ENCODE data around the gene SPRR4.
"Not testable (repeated sequence)": the region's sequence is repeated elsewhere in the genome, so short reads cannot be mapped to it uniquely, and the experiment has no call there.

Gene SPRR4

DNA sequence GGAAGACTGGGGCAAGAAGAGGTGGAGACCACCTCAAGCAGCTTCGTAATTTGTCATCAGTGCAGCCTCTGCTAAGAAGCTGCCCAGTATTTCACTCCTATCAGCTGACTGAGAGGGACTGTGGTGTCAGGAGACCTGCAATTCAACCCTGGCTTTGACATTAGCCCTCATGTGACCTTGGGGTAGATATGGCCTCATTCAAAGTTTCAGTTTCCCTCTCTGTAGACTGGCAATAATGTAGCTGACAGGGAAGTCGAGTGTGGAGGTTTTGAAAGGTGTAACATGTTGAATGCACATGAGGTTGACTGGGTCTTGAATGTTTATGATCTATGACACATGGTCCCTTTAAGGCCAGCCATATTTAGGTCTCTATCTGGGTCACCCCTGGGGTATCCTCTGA, 2.2 kb upstream of the SPRR4 start:
- no peak for DNase-seq

GRCh38 chr1:152969036-152969435, 1.4 kb upstream of the SPRR4 start:
- DNase-seq: no peak

GRCh38 chr1:152972196-152972886, 1.9 kb downstream of the SPRR4 start:
- no peak for DNase-seq

- no peak for DNase-seq
Measured at GRCh38 chr1:152976688-152977087, 6.2 kb downstream of the SPRR4 start.

DNA sequence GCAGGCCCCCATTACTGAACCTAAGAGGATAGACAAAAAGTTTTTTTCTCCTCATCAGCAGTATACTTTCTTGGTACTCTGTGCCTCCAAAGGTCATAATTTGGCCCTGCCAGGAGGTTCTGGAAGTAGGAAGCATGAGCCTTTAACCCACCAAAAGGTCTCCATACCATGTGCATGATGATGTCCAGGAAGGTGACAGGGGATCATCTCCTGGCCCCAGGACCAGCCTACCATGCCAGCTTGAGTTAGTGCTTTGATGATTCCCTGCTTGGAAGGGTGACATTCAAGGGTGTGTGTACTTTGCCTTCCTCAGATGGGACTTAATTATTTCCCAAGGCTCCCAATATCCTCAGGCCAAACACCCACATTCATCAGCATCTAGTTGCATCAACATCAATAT, 7.2 kb downstream of the SPRR4 start:
- no peak for DNase-seq

DNA sequence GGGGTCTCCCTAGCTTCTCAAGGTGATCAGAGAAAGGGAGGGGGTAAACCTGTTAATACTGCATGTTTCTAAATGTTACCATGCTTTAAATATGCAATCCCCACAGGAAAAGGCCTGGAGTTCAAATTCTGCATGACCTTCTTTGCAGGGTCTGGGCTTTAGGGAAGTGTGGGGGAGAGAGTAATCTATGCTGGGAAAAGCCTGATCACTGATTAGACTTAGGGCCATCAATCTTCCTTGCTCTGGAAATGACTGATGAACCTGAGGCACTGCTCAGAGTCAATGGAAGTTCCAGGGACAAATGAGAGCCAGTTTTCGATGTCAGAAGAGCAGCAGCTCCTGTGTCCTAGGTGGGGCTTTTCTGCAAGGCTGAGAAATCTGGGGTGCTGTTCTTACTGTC, 10.2 kb downstream of the SPRR4 start:
- no peak for DNase-seq

- DNase-seq: no peak
Measured at GRCh38 chr1:152981146-152981871, 10.9 kb downstream of the SPRR4 start.

GRCh38 chr1:152982076-152982475, 11.6 kb downstream of the SPRR4 start:
- no peak for DNase-seq

DNA sequence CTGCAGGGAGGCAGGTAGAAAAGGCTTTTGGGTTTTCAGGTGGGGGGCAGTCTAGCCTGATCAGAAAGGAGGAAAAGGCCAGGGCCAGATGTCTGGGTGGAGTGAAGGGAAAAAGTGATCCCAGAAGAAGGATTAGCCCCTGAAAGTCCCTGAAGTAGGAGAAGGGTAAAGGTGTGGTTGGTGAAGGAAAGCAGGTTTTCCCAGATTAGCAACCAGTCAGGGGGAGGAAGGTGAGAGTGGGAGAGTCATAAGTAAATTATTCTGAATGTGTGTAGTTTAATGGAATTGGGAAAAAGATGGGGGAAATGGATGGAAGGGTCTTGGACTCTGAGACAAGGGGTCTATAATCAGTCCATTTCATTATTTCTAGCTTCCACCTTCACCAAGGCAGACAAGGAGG, 12.8 kb downstream of the SPRR4 start:
- no peak for DNase-seq

GRCh38 chr1:152983743-152984142, 13.3 kb downstream of the SPRR4 start, which contains the start of gene SPRR1A:
Gene SPRR1A (plus strand): TSS chr1:152984081. CDS start chr1:152985231, 1,150 bp downstream.
- DNase-seq: no peak

DNA sequence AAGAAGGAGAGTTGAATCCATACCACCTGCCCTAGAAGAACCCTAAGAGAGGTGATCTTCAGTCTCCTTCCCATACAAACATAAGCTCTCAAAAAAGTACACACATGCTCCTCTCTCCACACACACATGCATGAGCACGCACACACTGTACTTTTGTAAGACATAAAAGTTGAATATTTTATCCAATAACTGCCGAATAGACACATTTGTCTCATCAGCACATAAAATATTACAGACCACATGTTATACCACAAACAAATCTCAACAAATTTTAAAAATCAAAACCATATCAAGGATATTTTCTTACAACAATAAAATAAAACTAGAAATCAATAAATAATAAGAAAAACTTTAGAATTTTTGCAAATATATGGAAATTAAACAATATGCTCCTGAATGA, 16.1 kb downstream of the SPRR4 start:
- no peak for DNase-seq

- DNase-seq: no peak
Measured at GRCh38 chr1:152993186-152993585, 22.7 kb downstream of the SPRR4 start.

- no peak for DNase-seq
Measured at GRCh38 chr1:152995842-152996241, 25.4 kb downstream of the SPRR4 start.

- DNase-seq: no peak
Measured at GRCh38 chr1:152996633-152997400, 26.4 kb downstream of the SPRR4 start.

GRCh38 chr1:152997901-152998300, 27.5 kb downstream of the SPRR4 start:
- DNase-seq: no peak

GRCh38 chr1:152998476-152998875, 28.0 kb downstream of the SPRR4 start:
- DNase-seq: no peak

DNA sequence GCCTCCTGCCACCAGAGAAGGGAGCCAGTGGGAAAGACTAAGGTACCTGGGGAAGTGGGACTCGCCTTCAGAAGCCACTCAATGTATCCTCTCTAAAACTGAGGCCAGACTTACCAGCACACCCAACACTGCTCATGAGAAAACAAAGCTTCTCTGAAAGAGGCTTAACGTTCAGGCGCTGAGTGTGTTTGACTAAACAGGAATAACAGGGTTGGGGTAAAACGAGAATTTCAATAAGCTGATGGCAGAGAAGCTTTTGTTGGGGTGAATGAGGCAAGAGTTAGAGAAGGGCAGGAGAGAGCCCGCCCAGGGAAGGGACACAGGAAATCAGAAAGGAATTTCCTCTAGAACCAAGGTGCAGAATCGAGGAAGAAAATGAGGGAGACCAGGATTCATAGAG, 29.4 kb downstream of the SPRR4 start:
- no peak for DNase-seq

DNA sequence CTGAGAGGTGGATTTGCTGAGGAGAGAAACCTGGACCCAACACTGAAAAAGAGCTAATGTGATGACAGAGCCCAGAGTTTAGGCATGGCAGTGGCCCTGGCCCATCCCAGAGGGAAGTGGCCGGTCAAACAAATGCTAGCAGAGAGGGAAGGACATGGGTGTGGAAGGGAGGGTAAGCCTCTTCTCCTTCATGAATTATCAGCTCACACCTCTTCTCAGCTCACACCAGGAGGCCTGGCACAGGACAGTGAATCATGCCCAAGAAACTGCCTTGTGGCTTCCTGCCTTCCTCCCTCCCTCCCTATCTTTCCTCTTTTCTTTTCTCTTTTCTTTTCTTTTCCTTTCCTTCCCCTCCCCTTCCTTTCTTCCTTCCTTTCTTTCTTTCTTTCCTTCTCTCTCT, 29.8 kb downstream of the SPRR4 start:
- DNase-seq: no peak

DNA sequence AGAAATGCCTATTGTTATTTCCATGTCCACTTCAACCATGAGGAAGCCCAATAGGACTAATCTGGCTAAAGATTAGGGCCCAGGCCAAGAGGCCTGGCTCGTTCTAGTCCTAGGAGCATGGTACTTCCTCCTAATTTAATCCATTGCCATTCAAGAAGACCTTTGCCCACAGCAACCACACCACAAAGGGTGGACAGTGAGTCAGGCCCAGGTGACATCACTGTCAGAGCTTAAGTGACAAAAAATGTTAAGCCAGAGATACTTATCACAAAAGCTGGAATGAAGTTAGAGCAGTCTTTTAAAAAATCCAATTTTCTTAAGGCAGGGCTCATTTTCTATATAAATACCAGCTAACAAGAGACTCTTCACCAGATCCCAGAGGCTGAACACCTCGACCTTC, 30.9 kb downstream of the SPRR4 start, which contains the start of gene SPRR3:
SPRR3 (plus strand) TSS at position 368 of the 400 bp plus-strand sequence. CDS start 1,272 bp downstream, outside the sequence.
- no peak for DNase-seq

DNA sequence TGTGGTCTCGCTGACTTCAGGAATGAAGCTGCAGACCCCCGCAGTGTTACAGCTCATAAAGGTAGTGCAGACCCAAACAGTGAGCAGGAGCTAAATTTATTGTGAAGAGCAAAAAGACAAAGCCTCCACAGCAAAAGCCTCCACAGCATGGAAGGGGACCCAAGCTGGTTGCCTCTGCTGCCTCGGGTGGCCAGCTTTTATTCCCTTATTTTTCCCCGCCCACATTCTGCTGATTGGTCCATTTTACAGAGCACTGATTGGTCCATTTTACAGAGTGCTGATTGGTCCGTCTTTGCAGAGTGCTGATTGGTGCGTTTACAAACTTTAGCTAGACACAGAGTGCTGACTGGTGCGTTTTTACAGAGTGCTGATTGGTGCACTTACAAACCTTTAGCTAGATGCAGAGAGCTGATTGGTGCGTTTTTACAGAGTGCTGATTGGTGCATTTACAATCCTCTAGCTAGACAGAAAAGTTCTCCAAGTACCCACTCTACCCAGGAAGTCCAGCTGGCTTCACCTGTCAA, 40.8 kb downstream of the SPRR4 start:
- not testable (repeated sequence) for DNase-seq

DNA sequence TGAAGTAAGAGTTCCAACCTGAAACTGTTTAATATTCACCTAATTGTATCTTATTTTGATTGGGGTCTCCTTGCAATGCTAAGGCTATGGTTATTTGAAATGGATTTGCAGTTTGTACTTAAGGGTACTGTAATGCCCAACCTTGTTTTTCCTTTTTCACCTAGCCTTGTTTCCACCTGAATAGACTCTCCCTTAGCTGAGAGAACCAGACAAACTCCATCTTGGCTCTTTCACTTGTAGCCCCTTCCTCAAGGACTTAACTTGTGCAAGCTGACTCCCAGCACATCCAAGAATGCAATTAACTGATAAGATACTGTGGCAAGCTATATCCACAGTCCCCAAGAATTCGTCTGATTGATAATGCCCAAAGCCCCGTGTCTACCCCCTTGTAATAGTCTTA, 51.4 kb downstream of the SPRR4 start:
- DNase-seq: not testable (repeated sequence)
